Body of pancreas (tissue), 4 donors: ENCODE results near the gene NR2F1-AS1. TPM values are rescaled to one million over a fixed set of nuclear protein-coding genes. Genes with fewer than 3 reads are reported as not detected.
A peak's percentile ranks its signal among the peaks of the same experiment; 100 is the strongest.

Experiments used
- ATAC-seq: fragments of 150-250 bp; one replicate; pipeline ENCODE4 v1.9.1; 2016
- DNase-seq, 4 donors: peaks; one replicate each; pipeline ENCODE4 v3.0.0-alpha.2; 2019
- H3K27ac ChIP-seq, 4 donors: fragments of 200-600 bp; sonication (generic); 1 replicate in 3 of 4; 2 replicates in 1 of 4; pipeline versions ENCODE4 v1.5.1 to v1.6.1; 2016 to 2019; ENCODE audit warnings: mild to moderate bottlenecking in 1 of 4, mixed read lengths in 1 of 4, moderate library complexity in 1 of 4
- H3K27me3 ChIP-seq, 2 donors: fragments of 200-600 bp; sonication (generic); one replicate each; pipeline ENCODE4 v1.6.0; 2016; ENCODE audit warnings: mild to moderate bottlenecking in 1 of 2
- H3K36me3 ChIP-seq, 2 donors: fragments of 200-600 bp; sonication (generic); replicated peaks in 1 of 2; 2 replicates each; pipeline ENCODE4 v1.5.1; 2016; ENCODE audit warnings: low read depth in 2 of 2; ENCODE audit not compliant: insufficient read depth in 1 of 2
- H3K4me1 ChIP-seq: fragments of 200-600 bp; sonication (generic); one replicate; pipeline ENCODE4 v1.6.0; 2016
- H3K4me3 ChIP-seq, 2 donors: fragments of 200-600 bp; sonication (generic); 1 replicate in 1 of 2; 2 replicates in 1 of 2; pipeline ENCODE4 v1.5.1; 2016 to 2019
- H3K9me3 ChIP-seq, 3 donors: fragments of 200-600 bp; sonication (generic); 1 replicate in 2 of 3; 2 replicates in 1 of 3; pipeline ENCODE4 v1.5.1; 2016
- POLR2A ChIP-seq, 3 donors: fragments of 450-650 bp; IDR thresholded peaks; one replicate each; pipeline ENCODE4 v1.6.1; 2016; ENCODE audit warnings: antibody characterized with exemption in 3 of 3, mild to moderate bottlenecking in 2 of 3
- WGBS, 2 donors: methylation state at CpG; one replicate each; pipeline ENCODE4 v1.1.5; 2017; 5-methylcytosine and 5-hydroxymethylcytosine counted together
- intact Hi-C: fragments of 100-400 bp; cut with DNase I; formaldehyde crosslinking; loops from one replicate; pipeline ENCODE4 v1.15.1; 2023
- total RNA-seq, 2 donors: library from RNA; depleted of rRNA; stranded (reverse); fragments of >200 nt; gene quantifications; one replicate each; pipeline ENCODE4 v1.1.0, GENCODE V29; 2016
- TF ChIP-seq, protein P1 (sequence below), 7 experiments: fragments of 450-650 bp in 4 of 7; fragments of 200-600 bp in 3 of 7; sonication (generic) in 3 of 7; IDR thresholded peaks; one replicate each; pipeline ENCODE4 v1.5.1; 2016 to 2019; ENCODE audit warnings: antibody characterized with exemption in 7 of 7

NR2F1-AS1 gene
- total RNA-seq, 2 donors from 2014 or later = 4.9 to 5.3 TPM

DNA sequence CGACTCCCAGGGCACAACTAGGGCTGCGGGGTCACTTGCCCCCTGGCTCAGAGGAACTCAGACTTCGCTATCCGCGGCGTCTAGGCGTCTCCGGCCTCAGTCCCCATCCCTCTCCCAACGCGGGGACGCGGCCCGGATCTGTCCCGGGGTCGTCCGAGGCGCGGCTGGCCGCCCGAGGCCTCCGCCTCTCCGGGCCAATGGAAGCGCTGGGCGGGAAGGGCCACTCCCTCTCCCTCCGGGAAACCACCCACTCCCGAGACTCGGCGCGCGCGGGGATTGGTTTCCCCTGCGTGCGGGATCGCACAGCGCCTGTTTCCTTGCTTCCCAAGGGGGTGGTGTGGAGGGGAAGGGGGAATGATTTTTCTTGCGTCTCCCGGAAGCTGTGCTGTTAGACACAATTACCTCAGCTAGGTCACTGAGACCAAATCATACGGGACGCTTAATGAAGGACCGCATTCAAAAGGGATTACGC lies 40.3 kb upstream of the NR2F1-AS1 start:
- peak overlapping the region in 3 of 4 donors; percentile 66 to 75 (median 71) for H3K27ac ChIP-seq
- ATAC-seq (peak; percentile 85), DNase-seq (peak; percentile 59 to 82 (median 72))
- H3K4me1 ChIP-seq = peaks cover 5% of the 10 kb centered on the region
- no peaks in the 10 kb centered on the region for H3K36me3 ChIP-seq
- whole genome bisulfite sequencing, 2 donors = 2 to 9% methylated on average over 18 to 34 of the region's 41 CpGs
- H3K27me3 ChIP-seq = no peaks in the 10 kb centered on the region
- H3K9me3 ChIP-seq = no peaks in the 10 kb centered on the region
- TF ChIP-seq, protein P1, sequence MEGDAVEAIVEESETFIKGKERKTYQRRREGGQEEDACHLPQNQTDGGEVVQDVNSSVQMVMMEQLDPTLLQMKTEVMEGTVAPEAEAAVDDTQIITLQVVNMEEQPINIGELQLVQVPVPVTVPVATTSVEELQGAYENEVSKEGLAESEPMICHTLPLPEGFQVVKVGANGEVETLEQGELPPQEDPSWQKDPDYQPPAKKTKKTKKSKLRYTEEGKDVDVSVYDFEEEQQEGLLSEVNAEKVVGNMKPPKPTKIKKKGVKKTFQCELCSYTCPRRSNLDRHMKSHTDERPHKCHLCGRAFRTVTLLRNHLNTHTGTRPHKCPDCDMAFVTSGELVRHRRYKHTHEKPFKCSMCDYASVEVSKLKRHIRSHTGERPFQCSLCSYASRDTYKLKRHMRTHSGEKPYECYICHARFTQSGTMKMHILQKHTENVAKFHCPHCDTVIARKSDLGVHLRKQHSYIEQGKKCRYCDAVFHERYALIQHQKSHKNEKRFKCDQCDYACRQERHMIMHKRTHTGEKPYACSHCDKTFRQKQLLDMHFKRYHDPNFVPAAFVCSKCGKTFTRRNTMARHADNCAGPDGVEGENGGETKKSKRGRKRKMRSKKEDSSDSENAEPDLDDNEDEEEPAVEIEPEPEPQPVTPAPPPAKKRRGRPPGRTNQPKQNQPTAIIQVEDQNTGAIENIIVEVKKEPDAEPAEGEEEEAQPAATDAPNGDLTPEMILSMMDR (IDR thresholded peaks at IDR 0.05) = peak in 1 of 7 experiments; percentile 8
- TF ChIP-seq POLR2A (IDR thresholded peaks at IDR 0.05) = peak in 2 of 3 donors; percentile 40 to 53
- peak overlapping the region; percentile 37 to 52 for H3K4me3 ChIP-seq
- intact Hi-C loops = no loop called here

DNA sequence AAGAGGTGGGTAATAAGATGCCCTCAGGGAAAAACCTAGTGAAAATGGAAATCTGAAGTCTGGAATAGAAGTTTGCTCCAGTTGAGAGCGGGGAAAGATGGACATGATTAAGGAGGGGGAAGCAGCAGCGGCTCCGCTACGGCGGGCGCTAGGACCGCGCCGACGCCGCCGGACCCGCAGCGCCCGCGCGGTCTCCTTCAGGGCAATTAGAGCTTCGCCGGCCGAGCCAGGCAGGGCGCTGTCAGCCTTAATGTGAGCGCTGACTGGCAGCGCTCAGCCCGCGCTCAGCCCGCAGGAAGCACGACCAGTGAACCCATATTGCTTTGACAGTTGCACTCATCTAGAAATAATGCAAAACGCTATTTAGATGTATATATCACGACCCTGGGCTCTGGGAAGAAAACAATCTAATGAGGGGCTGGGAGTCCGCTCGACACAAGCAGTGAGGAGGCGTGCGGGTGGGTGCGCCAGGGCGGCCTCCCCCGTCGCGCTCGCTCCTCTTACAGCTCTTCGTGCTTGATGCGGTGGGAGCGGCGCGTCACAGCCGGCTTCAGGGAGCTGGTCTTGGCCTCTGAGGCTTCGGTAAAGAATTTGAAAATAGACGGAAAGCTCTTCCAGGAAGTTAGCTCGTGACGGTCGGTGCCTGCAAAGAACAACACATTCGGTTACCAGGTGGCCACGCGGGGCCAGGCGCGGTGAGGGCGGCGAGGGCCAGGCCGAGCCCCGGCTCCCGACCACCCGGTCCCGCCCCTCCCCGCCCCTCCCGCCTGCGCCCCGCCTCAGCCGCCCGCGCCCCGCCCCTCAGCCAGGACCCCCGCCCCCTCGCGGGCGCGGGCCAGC lies 39.7 kb upstream of the NR2F1-AS1 start:
- ATAC-seq (peak; percentile 79), DNase-seq (peak; percentile 61 to 83 (median 68))
- intact Hi-C loops = no loop called here
- Histone ChIP-seq H3K27ac (peak overlapping the region in 3 of 4 donors; percentile 66 to 75 (median 71)), H3K9me3 (no peaks in the 10 kb centered on the region), H3K27me3 (no peaks in the 10 kb centered on the region), H3K4me3 (peak overlapping the region; percentile 37 to 52), H3K4me1 (peaks cover 5% of the 10 kb centered on the region), H3K36me3 (no peaks in the 10 kb centered on the region)
- TF ChIP-seq, protein P1 (IDR thresholded peaks at IDR 0.05) = peak in 2 of 7 experiments; percentile 16 to 24
- peak in 2 of 3 donors; percentile 26 to 48 for TF ChIP-seq POLR2A (IDR thresholded peaks at IDR 0.05)
- 0 to 4% methylated on average over 39 to 70 of the region's 75 CpGs for WGBS, 2 donors

DNA sequence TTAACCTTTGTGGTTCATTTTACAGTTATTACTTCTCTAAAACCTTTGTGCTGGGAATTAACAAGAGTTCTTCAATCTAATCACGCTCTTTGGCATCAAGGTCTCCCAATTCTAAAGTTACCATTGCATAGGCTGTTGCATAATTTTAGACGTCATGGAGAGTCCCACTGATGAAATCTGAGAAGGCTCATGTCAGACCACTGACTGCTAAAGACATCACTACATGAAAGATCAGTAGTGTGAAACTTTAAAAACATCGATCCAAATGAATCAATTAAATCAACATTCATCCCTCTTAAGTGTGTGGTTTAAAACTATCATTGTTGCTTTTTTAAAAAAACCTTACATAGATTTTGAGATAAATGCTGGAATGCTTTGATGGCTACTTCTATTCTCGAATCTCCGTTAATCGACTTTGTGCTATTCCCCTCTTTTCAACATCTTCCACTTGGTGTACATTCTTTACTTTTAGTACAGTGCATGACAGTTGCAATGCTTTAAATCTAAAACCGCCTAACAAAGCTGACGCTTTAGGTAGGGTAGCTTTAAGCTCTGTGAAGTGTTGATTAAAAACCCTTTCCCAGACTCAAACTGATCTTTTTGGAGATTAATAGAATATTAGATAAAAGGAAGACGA lies 35.6 kb upstream of the NR2F1-AS1 start:
- H3K27me3 ChIP-seq = peaks cover 0 to 25% of the 10 kb centered on the region in 2 donors
- peaks cover 11% of the 10 kb centered on the region for H3K4me1 ChIP-seq
- WGBS, 2 donors = 85 to 89% methylated on average over 9 of the region's 9 CpGs
- H3K27ac ChIP-seq = no peak overlapping the region
- intact Hi-C loops = no loop called here
- H3K4me3 ChIP-seq = no peak overlapping the region
- H3K9me3 ChIP-seq = no peaks in the 10 kb centered on the region
- no peaks in the 10 kb centered on the region for H3K36me3 ChIP-seq
- TF ChIP-seq POLR2A (IDR thresholded peaks at IDR 0.05) = no peak
- TF ChIP-seq, protein P1 (IDR thresholded peaks at IDR 0.05) = no peak
- DNase-seq (no peak), ATAC-seq (no peak)

DNA sequence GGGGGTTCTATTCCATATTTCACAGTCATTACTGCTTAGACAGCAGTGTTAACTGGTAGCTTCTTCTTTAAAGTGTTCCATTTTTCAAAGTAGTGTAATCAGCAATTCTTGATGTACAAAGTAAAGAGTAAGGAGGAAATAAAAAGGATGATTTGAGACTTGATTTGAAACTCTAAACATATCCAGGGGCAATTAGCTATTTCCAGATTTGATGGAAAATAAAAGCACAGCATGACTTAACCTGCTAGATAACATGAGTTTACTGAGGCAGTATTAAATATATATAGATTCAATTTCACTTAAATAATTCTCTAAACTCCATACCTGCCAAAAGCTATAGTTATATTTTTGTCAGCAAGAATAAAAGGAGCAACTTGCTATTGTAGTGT lies 31.8 kb upstream of the NR2F1-AS1 start:
- Histone ChIP-seq H3K36me3 (no peaks in the 10 kb centered on the region), H3K9me3 (no peaks in the 10 kb centered on the region), H3K4me3 (no peak overlapping the region), H3K27me3 (peaks cover 0 to 52% of the 10 kb centered on the region in 2 donors), H3K27ac (no peak overlapping the region), H3K4me1 (peaks cover 7% of the 10 kb centered on the region)
- TF ChIP-seq, protein P1 (IDR thresholded peaks at IDR 0.05) = no peak
- TF ChIP-seq POLR2A (IDR thresholded peaks at IDR 0.05) = no peak
- ATAC-seq (no peak), DNase-seq (no peak)
- intact Hi-C loops = no loop called here
